ENCODE data around the gene TRIOBP.
"Not testable (repeated sequence)": the region's sequence is repeated elsewhere in the genome, so short reads cannot be mapped to it uniquely, and the experiment has no call there.

Gene TRIOBP

DNA sequence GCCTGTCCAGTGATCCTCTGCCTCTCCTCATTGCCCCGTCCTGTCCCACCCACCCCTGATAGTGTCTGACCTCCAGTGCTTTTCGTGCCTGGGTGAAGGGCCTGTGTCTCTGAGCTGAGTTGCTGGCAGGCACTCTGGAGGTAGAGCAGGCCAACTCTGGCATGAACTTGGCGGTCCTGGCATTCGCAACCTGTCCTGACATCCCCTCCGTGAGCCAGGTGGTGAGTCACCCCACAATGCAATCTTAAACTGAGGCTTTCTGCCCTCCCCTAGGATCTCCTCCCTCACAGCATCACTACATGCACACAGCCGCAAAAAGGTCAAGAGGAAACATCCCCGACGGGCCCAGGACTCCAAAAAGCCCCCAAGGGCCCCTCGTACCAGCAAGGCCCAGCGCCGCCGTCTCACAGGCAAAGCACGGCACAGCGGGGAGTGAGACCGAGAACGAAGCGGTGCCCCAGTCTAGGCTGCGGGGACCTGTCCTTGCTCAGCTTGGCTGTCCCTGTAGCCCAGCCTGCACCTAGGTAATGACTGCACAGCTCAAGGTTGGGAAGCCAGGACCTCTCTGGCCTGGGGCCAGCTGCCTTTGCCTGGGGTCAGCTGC, 5.8 kb upstream of the TRIOBP start:
- DNase-seq = no peak

DNA sequence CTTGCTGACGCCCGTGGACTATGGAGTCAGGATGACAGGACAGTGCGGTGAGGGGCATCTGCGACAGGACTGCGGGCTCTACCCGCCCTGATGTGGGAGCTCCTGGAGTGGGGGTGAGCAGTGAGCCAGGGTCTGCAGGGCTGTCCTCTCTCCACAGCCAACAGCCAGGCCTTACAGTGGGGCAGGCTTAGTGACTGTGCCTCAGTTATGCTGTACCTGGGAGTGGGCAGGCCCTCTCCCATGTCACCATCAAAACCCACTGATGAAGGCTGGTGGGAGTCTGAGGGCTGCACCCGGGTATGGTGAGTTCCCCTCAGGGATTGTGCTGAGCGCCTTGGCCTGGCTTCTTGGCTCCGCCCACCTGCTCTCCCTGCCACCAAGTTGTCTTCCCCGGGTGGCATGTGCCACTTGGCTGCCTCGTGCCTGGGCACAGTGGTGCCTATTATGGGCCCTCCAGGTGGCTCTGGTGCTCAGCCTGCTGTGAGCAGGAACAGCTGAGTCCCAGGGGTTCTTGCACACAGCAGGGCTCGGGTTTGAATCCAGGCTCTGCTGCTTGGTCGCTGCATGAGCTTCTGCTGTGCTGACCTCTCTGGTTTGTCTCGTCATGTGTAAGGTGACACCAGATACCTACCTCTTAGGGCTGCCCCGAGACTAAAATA, 4.1 kb upstream of the TRIOBP start:
- DNase-seq = no peak

DNA sequence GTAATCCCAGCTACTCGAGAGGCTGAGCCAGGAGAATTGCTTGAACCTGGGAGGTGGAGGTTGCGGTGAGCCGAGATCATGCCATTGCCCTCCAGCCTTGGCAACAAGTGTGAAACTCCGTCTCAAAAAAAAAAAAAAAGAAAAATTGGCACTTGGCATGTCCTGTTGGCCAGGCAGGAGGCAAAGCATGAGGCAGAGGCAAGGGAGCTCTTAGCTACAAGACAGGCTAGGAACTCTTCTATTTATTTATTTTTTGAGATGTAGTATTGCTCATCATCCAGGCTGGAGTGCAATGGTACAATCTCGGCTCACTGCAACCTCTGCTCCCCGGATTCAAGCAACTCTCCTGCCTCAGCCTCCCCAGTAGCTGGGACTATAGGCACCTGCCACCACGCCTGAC, 2.7 kb upstream of the TRIOBP start:
- not testable (repeated sequence) for DNase-seq

DNA sequence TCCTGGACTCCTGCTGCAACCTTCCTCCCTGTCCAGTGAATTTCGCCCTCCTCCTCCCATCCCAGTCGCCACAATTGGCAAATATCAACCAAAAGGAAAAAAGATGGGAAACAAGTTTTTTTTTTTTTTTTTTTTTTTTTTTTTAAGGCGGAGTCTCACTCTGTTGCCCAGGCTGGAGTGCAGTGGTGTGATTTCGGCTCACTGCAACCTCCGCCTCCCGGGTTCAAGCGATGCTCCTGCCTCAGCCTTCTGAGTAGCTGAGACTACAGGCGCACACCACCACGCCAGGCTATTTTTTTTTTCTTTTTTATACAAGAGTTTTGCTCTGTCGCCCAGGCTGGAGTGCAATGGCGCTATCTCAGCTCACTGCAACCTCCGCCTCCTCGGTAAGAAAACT, 590 bp upstream of the TRIOBP start:
- not testable (repeated sequence) for DNase-seq

DNA sequence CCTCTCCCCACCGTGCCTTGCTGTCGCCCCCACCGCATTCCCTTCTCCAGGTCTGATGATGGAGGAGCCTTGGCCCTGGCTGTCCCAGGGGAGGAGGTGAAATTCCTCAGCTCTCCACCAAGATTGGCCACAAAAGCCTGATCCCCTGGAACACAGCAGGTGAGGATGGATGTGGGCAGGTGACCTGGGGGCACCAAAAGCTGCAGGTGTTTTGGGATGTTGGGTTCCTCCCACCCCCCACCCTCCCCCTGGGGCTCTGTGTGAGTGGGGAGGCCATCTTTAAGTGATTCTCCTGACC, 639 bp downstream of the TRIOBP start:
- no peak for DNase-seq

DNA sequence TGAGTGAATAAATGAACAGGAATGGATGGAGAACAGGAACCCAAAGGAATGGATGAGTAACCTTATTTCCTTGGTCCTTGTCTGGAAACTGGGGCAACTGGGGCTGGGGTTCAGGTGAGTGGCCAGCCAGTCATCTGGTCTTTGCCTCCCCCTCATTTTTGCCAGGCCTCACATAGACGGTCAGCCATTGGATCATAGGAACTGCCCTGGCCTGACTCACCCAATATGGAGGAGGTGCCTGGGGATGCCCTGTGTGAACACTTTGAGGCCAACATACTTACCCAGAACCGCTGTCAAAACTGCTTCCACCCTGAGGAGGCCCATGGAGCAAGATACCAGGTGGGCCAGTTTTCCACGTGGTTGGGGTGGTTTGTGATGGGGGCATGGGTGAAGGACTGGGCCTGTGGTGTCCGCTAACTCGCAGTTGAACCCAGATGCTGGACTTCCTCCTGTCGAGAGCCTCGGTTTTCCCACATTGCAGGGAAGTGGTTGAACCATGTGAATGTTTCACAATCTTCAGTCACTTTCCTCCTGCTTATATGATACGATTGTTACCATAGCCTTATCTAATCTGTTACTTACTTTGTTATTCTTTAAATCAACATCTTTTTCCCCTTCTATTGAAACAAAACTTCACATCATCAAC, 4.4 kb downstream of the TRIOBP start:
- no peak for DNase-seq

DNA sequence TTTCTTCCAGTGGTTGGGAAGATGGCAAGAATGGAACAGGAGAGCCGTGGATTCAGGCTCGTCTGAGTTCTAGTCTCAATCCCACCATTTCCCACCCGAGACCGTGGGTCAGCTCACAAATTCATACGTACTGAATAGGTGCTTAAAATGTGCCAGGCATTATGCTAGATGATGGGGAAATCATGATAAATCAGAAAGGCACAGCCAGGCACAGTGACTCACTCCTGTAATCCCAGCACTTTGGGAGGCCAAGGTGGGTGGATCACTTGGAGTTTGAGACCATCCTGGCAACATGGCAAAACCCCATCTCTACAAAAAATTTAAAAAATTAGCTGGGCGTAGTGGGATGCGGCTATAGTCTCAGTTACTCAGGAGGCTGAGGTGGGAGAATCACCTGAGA, 7.1 kb downstream of the TRIOBP start:
- DNase-seq = no peak

DNA sequence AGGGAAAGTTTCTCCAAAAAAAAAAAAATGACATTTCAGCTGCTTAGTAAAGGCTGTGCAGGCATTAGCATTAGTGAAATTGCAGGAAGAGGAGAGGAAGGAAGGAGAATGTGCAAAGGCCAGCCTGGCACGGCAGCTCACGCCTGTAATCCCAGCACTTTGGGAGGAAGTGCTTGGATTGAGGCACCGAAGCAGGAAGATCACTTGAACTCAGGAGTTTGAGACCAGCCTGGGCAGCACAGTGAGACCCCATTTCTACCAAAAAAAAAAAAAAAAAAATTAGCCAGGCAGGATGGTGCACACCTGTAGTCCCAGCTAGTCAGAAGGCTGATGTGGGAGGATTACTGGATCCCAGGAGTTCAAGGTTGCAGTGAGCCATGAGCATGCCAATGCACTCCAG, 7.8 kb downstream of the TRIOBP start:
- DNase-seq = no peak

DNA sequence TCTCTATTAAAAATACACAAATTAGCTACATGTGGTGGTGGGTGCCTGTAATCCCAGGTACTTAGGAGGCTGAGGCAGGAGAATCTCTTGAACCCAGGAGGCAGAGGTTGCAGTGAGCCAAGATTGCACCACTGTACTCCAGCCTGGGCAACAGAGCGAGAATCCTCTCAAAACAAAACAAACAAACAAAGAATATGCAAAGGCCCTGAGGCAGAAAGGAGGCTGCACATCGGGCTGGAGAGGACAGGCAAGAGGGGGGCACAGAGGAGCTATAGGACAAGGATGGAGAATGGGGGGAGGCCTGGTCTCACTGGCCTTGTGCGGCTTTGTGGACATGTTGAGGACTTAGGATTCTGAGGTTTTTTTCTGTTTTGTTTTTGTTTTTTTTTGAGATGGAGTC, 8.4 kb downstream of the TRIOBP start:
- DNase-seq = no peak

DNA sequence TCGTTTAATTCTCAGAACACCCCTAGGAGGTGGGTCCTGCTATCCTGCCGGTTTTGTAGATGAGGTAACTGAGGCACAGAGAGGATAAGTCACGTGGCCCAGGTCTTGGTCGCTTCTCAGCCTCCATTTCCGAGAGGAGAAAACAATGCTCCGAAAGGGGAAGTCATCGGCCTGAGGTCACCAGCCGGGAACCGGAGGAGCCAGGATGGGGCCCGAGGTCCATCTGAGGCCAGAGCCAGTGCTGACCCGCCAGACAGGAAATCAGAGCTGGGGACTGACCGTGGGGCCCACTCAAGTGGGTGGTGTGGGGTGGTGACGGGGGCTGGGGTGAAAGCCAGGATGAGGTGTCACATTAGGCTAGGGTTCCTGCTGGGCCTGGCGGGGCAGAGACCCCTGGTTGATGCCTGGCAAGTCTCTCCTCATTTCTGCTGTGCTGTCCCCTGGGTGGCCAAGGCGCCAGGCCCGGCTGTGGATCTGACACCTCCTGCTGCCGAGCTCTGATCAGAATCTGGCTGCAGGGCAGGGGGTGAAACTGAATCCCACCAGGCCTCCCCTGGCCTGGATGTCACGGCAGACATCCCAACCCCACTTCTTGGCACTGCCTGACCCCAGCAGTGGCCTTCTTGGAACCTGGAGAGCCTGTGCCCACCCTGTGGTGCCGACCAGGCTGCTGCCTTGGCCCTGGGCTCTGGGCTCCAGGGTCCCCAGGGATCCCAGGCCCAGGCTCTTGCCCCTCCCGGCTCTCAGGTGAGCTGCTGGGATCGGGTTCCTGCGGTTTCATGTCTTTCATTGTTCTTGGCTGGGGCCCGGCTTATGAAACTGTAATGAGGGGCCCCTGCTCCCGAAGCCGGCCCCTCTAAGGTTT, 12.0 kb downstream of the TRIOBP start:
- DNase-seq = no peak

DNA sequence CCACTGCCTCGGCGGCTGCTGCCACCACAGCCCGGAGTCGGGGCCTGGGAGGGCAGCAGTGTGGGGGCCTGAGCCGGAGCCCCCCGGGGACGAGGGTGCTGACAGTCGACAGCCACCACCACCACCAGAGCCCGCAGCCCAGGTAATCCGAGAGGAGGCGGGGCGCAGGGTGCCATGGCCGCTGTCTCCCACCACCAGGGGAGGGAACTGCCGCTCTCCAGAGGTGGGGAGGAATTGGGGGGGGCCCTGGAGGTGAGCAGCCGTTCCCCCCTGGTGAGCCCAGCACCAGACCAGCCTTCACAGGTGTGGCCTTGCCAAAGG, 12.6 kb downstream of the TRIOBP start:
- DNase-seq = no peak

DNA sequence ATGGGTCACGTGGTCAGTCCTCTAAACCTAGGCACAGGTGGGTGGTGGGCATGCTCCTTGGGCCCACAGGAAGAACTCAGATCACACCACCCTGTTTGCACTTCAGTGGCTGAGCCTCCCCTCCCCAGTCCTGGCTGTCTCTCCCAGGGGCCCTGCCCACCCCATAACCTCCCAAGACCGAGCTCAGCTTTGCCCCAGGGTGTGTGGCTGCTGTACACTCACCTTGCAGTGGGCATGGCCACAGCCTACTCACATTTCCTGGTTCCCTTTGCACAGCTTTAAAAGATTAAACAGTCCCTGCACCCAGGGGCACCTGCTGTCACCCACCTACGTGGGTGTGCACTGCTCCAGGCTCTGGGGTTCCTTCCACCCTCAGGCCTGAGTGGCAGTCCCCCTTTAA, 13.8 kb downstream of the TRIOBP start:
- DNase-seq = no peak

DNA sequence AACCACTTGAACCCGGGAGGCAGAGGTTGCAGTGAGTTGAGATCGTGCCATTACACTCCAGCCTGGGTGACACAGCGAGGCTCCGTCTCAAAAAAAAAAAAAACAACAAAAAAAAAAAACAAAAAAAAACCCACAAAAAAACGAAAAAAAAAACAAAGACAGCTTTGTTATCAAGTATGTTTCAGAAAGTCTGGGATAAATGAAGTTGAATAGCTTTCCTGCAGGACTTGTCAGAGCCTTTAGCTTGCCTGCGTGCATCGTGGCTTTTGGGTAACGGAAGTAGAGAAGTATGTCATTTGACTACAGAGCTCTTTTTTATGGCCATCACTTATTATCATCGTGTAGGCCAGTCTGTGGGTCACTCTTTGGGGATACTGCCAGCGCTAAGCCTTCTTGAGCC, 14.6 kb downstream of the TRIOBP start:
- no peak for DNase-seq

DNA sequence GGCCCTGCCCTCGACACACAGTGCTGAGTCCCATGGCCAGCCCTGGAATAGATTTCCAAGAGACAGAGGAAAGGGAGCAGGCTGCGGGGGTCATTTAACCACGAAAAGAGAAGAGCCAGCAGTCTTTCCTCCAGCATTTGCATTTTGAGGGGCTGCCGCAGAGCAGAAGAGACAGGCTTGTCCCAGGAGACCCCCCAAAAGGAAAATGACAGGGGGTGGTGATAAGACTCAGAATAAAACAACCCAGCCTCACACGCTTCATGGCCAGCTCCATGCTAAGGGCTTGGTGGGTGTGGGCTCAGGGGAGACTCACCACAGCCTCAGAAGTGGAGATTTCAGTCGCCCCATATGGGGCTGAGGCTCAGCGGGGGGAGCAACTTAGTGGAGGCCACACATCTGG, 16.9 kb downstream of the TRIOBP start:
- DNase-seq = no peak

DNA sequence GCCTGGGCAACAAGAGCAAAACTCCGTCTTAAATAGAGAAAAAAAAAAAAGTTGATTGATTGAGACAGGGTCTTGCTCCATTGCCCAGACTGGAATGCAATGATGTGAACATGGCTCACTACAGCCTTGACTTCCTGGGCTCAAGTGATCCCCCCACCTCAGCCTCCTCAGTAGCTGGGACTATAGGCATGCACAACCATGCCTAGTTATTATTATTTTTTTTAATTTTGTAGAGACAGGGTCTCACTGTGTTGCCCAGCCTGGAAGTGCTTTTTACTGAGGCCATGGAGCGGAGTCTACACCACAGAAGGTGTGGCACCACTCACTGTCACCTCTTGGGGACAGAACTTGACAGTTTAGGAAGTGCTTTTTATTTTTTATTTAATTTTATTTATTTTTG, 17.8 kb downstream of the TRIOBP start:
- no peak for DNase-seq

DNA sequence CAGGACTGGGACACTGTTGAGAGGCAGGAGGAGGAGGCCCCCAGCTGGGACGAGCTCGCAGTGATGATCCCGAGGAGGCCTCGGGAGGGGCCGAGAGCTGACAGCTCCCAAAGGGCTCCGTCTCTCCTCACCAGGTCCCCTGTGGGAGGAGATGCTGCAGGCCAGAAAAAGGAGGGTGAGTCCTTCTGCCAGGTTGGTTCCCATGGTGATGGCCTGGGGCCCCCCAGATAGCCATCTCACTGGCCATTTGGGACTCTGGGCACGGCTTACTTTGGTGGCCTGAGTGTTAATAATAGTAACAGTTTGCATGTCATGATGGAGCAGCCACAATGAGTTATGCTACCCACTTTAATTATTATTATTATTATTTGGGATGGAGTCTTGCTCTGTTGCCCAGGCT, 18.9 kb downstream of the TRIOBP start:
- no peak for DNase-seq

DNA sequence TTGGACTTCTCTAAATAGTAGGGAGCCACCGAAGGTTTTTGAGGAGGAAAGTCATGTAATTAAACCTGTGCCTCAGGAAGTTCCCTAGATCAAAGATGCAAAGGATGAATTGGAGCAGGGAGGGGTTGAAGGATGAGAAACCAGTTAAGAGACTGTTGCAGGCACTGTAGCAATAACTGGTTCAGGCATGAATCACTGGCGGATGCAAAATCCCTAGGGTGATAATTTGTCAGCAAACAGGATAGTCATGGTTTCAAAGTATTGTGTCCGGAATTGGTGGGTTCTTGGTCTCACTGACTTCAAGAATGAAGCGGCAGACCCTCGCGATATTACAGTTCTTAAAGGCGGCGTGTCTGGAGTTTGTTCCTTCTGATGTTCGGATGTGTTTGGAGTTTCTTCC, 19.9 kb downstream of the TRIOBP start:
- no peak for DNase-seq

DNA sequence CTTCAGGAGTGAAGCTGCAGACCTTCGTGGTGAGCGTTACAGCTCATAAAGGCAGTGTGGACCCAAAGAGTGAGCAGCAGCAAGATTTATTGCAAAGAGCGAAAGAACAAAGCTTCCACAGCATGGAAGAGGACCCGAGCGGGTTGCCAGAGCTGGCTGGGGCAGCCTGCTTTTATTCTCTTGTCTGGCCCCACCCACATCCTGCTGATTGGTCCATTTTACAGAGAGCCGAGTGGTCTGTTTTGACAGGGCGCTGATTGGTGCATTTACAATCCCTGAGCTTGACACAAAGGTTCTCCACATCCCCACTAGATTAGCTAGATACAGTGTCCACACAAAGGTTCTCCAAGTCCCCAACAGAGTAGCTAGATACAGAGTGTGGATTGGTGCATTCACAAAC, 20.4 kb downstream of the TRIOBP start:
- DNase-seq = not testable (repeated sequence)

DNA sequence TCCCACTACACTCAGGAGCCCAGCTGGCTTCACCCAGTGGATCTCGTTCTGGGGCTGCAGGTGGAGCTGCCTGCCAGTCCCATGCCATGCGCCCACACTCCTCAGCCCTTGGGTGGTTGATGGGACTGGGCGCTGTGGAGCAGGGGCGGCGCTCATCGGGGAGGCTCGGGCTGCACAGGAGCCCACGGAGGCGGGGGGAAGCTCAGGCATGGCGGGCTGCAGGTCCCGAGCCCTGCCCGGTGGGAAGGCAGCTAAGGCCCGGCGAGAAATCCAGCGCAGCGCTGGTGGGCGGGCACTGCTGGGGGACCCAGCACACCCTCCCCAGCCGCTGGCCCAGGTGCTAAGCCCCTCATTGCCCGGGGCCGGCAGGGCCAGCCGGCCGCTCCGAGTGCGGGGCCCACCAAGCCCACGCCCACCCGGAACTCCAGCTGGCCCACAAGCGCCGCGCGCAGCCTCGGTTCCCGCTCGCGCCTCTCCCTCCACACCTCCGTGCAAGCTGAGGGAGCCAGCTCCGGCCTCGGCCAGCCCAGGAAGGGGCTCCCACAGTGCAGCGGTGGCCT, 21.0 kb downstream of the TRIOBP start:
- DNase-seq = not testable (repeated sequence)

DNA sequence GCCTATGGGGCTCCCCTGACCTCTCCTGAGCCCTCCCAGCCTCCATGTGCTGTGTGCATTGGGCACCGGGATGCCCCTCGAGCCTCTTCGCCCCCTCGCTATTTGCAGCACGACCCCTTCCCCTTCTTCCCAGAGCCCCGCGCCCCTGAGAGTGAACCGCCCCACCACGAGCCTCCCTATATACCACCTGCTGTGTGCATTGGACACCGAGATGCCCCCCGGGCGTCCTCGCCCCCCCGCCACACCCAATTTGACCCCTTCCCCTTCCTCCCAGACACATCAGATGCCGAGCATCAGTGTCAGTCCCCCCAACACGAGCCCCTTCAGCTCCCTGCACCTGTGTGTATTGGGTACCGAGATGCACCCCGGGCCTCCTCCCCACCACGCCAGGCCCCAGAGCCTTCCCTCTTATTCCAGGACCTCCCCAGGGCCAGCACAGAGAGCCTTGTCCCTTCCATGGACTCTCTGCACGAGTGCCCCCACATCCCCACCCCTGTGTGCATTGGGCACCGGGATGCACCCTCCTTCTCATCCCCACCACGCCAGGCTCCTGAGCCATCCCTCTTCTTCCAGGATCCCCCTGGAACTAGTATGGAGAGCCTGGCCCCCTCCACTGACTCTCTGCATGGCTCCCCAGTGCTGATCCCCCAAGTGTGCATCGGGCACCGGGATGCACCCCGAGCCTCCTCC, 28.8 kb downstream of the TRIOBP start:
- DNase-seq = no peak

DNA sequence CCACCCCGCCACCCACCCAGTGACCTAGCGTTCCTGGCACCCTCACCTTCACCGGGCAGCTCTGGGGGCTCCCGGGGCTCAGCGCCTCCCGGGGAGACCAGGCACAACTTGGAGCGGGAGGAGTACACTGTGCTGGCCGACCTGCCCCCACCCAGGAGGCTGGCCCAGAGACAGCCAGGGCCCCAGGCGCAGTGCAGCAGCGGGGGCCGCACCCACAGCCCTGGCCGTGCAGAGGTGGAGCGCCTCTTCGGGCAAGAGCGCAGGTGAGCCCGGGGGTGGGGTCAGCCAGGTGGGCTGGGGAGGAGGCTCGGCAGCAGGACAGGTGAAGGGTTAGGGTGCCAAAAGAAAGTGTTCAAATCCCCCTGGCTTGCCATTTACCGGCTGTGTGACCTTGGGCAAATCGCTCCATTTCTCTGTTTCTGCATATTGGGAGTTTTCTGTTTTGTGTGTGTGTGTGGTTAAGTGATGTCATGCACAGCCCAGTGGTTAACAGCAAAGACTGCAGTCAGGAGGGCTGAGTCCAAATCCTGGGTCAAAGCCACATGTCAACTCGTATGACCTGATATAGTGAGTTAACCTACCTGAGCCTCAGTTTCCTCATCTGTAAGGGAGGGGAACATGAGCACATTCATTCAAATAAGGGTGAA, 29.5 kb downstream of the TRIOBP start:
- DNase-seq = no peak

DNA sequence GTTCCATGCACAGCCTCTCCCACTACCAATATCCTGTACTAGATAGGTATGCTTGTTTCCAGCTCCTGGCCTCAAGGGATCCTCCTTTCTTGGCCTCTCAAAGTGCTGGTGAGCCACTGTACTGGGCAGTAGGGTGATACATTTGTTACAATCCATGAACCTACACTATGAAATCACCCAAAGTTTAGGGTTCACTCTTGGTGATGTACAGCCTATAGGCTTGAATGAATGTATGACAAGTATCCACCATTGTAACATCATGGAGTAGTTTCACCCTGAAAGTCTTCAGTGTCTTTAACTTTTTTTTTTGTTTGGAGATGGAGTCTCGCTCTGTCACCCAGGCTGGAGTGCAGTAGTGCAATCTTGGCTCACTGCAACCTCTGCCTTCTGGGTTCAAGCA, 31.8 kb downstream of the TRIOBP start:
- DNase-seq = no peak
